Activated T-helper 1 cell treated with anti-CD3 and anti-CD28 coated beads, Interleukin-12 subunit alpha, Interleukin-12 subunit beta, Interleukin-2, Interleukin-4 antibody, amounts not matched to agents 30 ng/mL and 10 ng/mL and 1 ng/mL, durations not matched to agents 14 hours and 24 hours and 36 hours (primary cell): ENCODE data around the gene FXR1. TPM values are rescaled to one million over a fixed set of nuclear protein-coding genes. Genes with fewer than 3 reads are reported as not detected.

Experiments
- DNase-seq: peaks from one replicate; pipeline ENCODE4 v3.0.0; 2021; ENCODE audit warnings: low spot score
- H3K27ac Mint-ChIP-seq: one replicate; pipeline ENCODE4 v1.8.0; 2021; ENCODE audit warnings: mild to moderate bottlenecking, mixed read lengths
- H3K27me3 Mint-ChIP-seq: one replicate; pipeline ENCODE4 v1.8.0; 2022; ENCODE audit warnings: mild to moderate bottlenecking, moderate library complexity, mixed read lengths; ENCODE audit not compliant: insufficient read depth
- H3K36me3 Mint-ChIP-seq: one replicate; pipeline ENCODE4 v1.8.0; 2021; ENCODE audit warnings: low read depth, mixed read lengths
- H3K4me1 Mint-ChIP-seq: one replicate; pipeline ENCODE4 v1.8.0; 2021; ENCODE audit warnings: low read depth, mixed read lengths
- H3K4me3 Mint-ChIP-seq: one replicate; pipeline ENCODE4 v1.8.0; 2021; ENCODE audit warnings: mild to moderate bottlenecking, moderate library complexity, mixed read lengths
- H3K9me3 Mint-ChIP-seq: one replicate; pipeline ENCODE4 v1.8.0; 2021; ENCODE audit warnings: mixed read lengths
- intact Hi-C: fragments of 100-400 bp; cut with micrococcal nuclease; formaldehyde crosslinking; loops from one replicate; pipeline ENCODE4 v1.15.1; 2024
- total RNA-seq: library from RNA; stranded (reverse); gene quantifications from 2 replicates; pipeline ENCODE4 v1.2.3, GENCODE V29; 2022

FXR1 gene
- total RNA-seq, 1 donor from 2014 or later: 140 TPM

DNA sequence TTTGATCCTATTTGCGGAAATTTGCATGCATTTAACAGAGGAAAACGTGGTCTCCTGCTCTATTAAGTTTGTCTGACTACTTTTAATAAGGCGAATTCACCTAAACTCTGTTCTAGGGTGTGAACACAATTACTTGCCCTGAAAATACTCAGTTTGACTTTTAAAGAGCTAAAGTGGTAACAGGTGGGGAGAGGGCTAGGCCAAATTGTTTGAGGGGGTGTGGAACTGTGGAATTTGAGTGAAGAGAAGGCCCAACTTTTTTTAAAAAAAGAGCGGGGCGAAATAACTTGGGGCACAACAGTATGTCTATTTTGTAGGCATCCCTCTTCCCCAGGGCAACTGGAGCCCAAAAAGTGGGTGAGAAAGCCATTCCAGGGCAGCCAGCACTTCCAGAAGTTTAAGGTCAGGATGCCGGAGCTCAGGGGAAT is 580 bp upstream of the FXR1 start:
- intact Hi-C loops: loop anchor here (1.0 to 10.0 kb wide), 12 partner anchors 9 to 1897 kb away; partner anchors contain the start of genes CCDC39, DNAJC19, MFN1 and MRPL47
- Mint-ChIP-seq H3K36me3 (peaks cover 14% of the 10 kb centered on the region), H3K4me1 (peaks cover 35% of the 10 kb centered on the region), H3K27me3 (no peaks in the 10 kb centered on the region), H3K27ac (peak overlapping the region; percentile 96), H3K9me3 (no peaks in the 10 kb centered on the region), H3K4me3 (peak overlapping the region; percentile 91)
- no peak for DNase-seq

DNA sequence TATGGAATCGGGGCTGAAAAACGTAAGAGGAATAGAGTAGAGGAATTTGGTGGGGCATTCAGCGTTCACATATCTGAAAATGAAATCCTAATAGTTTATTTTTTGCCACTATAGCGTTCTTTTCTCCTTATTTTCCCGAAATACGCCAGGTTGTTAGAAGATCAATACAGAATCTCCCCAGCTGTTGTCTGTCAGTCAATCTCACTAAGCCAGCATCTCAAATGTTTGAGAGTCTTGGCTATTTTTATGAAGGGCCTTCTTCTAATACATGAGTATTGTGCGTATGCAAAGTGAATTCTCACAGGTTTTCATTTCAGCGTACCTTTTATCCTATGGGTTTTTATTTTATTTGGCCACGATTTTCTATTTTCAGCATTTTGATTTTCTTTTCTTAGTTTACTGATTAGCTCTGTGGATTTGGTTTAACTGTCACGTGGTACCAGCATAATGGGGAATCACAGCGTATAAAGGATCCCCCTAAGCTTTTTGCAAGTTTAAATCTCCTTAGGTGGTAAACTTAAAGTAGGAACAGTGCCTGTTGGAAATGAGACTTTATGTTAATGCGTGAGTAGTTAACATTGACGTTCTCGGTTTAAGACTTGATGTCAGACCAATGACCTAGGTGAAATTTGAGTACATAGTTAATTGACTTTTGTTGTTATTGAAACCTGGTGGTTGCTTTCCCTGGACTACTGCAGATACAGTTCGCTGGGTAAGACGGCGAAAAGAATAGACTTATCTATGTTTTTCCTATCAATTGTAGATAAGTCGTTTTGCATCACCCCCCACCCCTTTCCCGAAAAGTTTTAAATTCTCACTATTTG is 1.3 kb downstream of the FXR1 start:
- peak overlapping the region; percentile 91 for H3K4me3 Mint-ChIP-seq
- DNase-seq: no peak
- intact Hi-C loops: loop anchor here (2.0 to 10.0 kb wide), 7 partner anchors 39 to 1899 kb away; partner anchors contain the start of genes CCDC39, MFN1 and USP13
- no peaks in the 10 kb centered on the region for H3K9me3 Mint-ChIP-seq
- H3K36me3 Mint-ChIP-seq: peaks cover 16% of the 10 kb centered on the region
- H3K4me1 Mint-ChIP-seq: peaks cover 42% of the 10 kb centered on the region
- H3K27me3 Mint-ChIP-seq: no peaks in the 10 kb centered on the region
- H3K27ac Mint-ChIP-seq: peak overlapping the region; percentile 96

DNA sequence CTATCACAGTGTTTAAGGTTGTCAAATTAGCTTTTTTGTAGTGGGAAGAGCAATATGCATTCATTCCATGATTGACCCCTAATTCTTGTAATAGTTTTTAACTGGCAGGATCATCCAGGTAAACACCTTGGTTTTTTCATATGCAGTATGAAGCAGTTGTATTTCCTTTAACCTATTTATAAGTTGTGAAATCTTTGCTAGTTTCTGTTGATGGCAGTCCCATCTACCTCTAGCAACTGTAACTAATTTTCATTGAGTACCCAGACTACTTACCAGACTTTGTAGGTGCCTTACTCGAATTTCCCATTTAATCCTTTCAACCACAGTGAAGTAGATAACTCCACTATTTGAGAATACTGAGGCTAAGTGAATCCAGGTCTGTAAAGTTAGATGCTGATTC is 6.1 kb downstream of the FXR1 start:
- Mint-ChIP-seq H3K36me3 (peaks cover 16% of the 10 kb centered on the region), H3K4me1 (peaks cover 53% of the 10 kb centered on the region), H3K27me3 (no peaks in the 10 kb centered on the region), H3K4me3 (no peak overlapping the region), H3K27ac (no peak overlapping the region), H3K9me3 (no peaks in the 10 kb centered on the region)
- intact Hi-C loops: loop anchor here (10.0 kb wide), 2 partner anchors 244 to 1904 kb away; partner anchors contain the start of gene CCDC39
- DNase-seq: no peak

DNA sequence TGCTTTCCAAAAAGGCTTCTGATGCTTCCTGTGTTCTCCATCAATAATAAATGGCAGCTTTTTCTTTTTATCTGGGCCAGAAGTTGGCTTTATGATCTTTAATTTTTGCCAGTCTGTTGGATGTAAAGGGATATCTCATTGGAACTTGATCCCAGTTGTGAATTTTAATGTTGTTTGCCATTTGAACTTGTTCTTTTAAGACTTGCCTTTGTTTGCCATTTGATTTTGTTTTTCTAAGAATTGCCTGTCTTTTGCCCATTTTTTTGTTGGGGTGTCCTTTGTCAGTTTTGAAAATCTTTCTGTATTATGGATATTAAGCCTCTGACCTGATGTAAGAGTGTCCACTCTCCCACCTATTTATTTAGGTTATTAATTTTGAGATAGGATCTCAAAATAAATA is 9.8 kb downstream of the FXR1 start:
- no peak for DNase-seq
- Mint-ChIP-seq H3K36me3 (peaks cover 8% of the 10 kb centered on the region), H3K4me1 (peaks cover 34% of the 10 kb centered on the region), H3K9me3 (no peaks in the 10 kb centered on the region), H3K27me3 (no peaks in the 10 kb centered on the region), H3K4me3 (no peak overlapping the region), H3K27ac (no peak overlapping the region)
- intact Hi-C loops: no loop called here

GRCh38 chr3:180923561-180923960 is 11.1 kb downstream of the FXR1 start:
- Mint-ChIP-seq H3K27ac (no peak overlapping the region), H3K27me3 (no peaks in the 10 kb centered on the region), H3K4me1 (peaks cover 30% of the 10 kb centered on the region), H3K9me3 (no peaks in the 10 kb centered on the region), H3K36me3 (peaks cover 7% of the 10 kb centered on the region), H3K4me3 (no peak overlapping the region)
- DNase-seq: no peak
- intact Hi-C loops: no loop called here

GRCh38 chr3:180926526-180926925 is 14.1 kb downstream of the FXR1 start:
- Mint-ChIP-seq H3K4me1 (peaks cover 28% of the 10 kb centered on the region), H3K27me3 (no peaks in the 10 kb centered on the region), H3K36me3 (peaks cover 8% of the 10 kb centered on the region), H3K27ac (no peak overlapping the region), H3K9me3 (no peaks in the 10 kb centered on the region), H3K4me3 (no peak overlapping the region)
- DNase-seq: no peak
- intact Hi-C loops: no loop called here

DNA sequence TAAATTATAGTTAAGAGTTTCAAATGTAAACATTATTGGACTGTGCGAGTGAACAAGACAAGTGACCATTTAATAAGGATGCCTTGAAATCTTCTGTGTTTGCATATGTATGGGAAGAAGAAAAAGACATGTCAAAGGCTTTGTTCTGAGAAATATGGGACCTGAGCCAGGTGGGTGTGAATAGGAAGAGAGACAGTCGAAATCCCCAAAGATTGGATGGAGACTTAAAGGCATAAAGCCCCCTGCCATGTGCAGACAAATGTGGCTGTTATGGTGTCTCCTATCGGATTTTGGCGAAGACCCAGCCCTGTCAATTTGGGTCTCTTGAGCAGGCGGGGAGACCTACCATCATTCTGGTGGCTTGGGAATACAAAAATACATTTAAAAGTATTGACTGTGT is 16.9 kb downstream of the FXR1 start:
- H3K4me3 Mint-ChIP-seq: no peak overlapping the region
- H3K4me1 Mint-ChIP-seq: peaks cover 17% of the 10 kb centered on the region
- H3K27ac Mint-ChIP-seq: no peak overlapping the region
- H3K27me3 Mint-ChIP-seq: no peaks in the 10 kb centered on the region
- no peaks in the 10 kb centered on the region for H3K9me3 Mint-ChIP-seq
- intact Hi-C loops: no loop called here
- DNase-seq: no peak
- peaks cover 8% of the 10 kb centered on the region for H3K36me3 Mint-ChIP-seq

DNA sequence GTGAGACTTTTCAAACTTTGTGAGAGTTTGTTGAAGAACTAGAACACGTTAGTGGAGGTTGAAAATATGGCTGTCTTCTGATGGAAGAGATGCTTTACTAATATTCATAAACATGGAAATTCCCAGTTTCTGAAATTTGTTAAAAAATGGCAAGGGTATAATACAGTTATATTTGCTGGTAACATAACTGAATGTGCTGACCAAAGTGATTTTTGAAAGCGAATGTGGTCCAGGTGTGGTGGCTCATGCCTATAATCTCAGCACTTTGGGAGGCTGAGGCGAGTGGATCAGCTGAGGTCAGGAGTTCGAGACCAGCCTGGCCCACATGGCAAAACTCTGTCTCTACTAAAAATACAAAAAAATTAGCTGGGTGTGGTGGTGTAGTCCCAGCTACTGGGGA is 18.1 kb downstream of the FXR1 start:
- H3K36me3 Mint-ChIP-seq: peaks cover 16% of the 10 kb centered on the region

GRCh38 chr3:180932819-180933218 is 20.3 kb downstream of the FXR1 start:
- Mint-ChIP-seq H3K27ac (no peak overlapping the region), H3K27me3 (no peaks in the 10 kb centered on the region), H3K36me3 (peaks cover 21% of the 10 kb centered on the region), H3K4me3 (no peak overlapping the region), H3K4me1 (peaks cover 15% of the 10 kb centered on the region), H3K9me3 (no peaks in the 10 kb centered on the region)
- no peak for DNase-seq
- intact Hi-C loops: no loop called here

More for the DNA sequence above, 18.1 kb downstream of the FXR1 start:
- no peaks in the 10 kb centered on the region for H3K27me3 Mint-ChIP-seq
- peaks cover 15% of the 10 kb centered on the region for H3K4me1 Mint-ChIP-seq
- no peak for DNase-seq
- H3K27ac Mint-ChIP-seq: no peak overlapping the region
- H3K9me3 Mint-ChIP-seq: no peaks in the 10 kb centered on the region
- intact Hi-C loops: no loop called here
- no peak overlapping the region for H3K4me3 Mint-ChIP-seq

GRCh38 chr3:180934638-180935037 is 22.2 kb downstream of the FXR1 start:
- Mint-ChIP-seq H3K27ac (no peak overlapping the region), H3K9me3 (no peaks in the 10 kb centered on the region), H3K4me1 (peaks cover 15% of the 10 kb centered on the region), H3K36me3 (peaks cover 23% of the 10 kb centered on the region), H3K27me3 (no peaks in the 10 kb centered on the region), H3K4me3 (no peak overlapping the region)
- intact Hi-C loops: no loop called here
- no peak for DNase-seq

DNA sequence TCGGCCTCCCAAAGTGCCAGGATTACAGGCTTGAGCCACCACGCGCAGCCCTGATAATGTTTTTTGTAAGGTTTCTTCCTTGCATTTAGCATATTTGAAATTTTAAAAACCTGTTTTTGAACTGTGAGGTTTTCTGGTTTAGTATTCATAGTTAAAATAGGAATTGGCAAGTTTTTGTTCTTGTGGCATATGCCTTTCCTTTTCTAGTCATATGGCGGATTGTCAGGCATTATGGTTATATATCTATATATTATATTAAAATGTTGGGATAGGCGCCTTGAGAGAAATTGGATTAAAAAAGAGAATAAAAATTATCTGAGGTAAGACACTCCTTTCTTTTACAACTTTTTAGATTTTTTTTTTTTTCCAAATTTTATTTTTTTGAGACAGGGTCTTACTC is 28.4 kb downstream of the FXR1 start:
- H3K27me3 Mint-ChIP-seq: no peaks in the 10 kb centered on the region
- peaks cover 30% of the 10 kb centered on the region for H3K36me3 Mint-ChIP-seq
- H3K27ac Mint-ChIP-seq: no peak overlapping the region
- no peak for DNase-seq
- peaks cover 11% of the 10 kb centered on the region for H3K4me1 Mint-ChIP-seq
- intact Hi-C loops: loop anchor here (10.0 kb wide), 1 partner anchor 1356 kb away; no protein-coding TSS in a partner anchor
- H3K9me3 Mint-ChIP-seq: no peaks in the 10 kb centered on the region
- no peak overlapping the region for H3K4me3 Mint-ChIP-seq

DNA sequence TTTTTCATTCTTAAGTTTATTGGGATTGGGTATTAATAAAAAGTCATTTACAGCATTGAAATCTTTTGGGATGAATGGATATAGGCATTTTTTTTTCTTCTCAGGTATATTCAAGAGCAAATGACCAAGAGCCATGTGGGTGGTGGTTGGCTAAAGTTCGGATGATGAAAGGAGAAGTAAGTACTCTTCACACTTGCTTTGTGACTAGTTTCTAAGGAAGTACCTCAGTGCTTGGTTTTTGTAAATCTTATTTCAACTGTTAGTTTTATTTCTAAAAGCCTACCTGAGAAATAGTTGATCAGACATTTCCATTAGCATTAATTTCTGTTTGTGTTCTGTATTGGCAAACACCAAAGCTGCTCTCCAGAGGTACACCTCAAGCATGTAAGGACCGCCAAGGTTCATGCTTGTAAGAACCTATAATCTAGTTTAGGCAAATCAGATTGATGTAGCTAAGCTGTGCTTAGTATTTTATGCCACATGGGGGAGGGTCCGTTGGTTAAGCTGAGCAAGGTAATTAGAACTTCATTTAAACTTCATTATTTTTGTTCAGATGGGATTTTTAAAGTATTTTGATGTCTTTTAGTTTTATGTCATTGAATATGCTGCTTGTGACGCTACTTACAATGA is 35.4 kb downstream of the FXR1 start:
- H3K27me3 Mint-ChIP-seq: no peaks in the 10 kb centered on the region
- peaks cover 42% of the 10 kb centered on the region for H3K36me3 Mint-ChIP-seq
- H3K9me3 Mint-ChIP-seq: no peaks in the 10 kb centered on the region
- no peak for DNase-seq
- no peak overlapping the region for H3K4me3 Mint-ChIP-seq
- no peak overlapping the region for H3K27ac Mint-ChIP-seq
- H3K4me1 Mint-ChIP-seq: peaks cover 25% of the 10 kb centered on the region
- intact Hi-C loops: loop anchor here (10.0 kb wide), 1 partner anchor 1363 kb away; no protein-coding TSS in a partner anchor

DNA sequence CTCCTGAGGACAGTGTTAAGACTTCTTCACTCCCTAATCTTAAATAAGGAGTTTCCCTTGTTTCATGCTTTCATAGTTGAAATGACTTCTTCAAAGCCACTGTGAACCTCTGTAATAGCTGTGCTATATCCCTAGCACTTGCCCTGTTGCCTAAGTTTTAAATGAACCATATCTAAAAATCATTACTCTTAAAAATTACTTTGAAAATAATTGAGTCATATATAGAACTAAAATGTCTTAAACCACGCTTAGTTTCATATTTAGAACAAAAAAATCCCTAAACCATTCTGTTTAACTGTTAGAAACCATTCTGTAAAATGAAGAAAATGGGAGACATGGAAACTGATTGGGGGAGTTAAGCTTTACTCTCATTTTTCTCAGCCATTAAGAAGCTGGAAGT is 47.2 kb downstream of the FXR1 start:
- no peak for DNase-seq
- Mint-ChIP-seq H3K36me3 (peaks cover 52% of the 10 kb centered on the region), H3K9me3 (no peaks in the 10 kb centered on the region), H3K4me1 (peaks cover 14% of the 10 kb centered on the region), H3K27ac (peak overlapping the region; percentile 15), H3K27me3 (no peaks in the 10 kb centered on the region), H3K4me3 (no peak overlapping the region)
- intact Hi-C loops: no loop called here
